ENCODE results near the gene TALDO1. TPM values are rescaled to one million over a fixed set of nuclear protein-coding genes. Genes with fewer than 3 reads are reported as not detected.

TALDO1 gene
- polyA plus RNA-seq, 1 donor from 2014 or later = 156 TPM

GRCh38 chr11:708511-708910 lies 38.8 kb upstream of the TALDO1 start:
- no peaks in the 10 kb centered on the region for H3K9me3 ChIP-seq (ENCODE audit: low read length)

More at GRCh38 chr11:708511-708910, 38.8 kb upstream of the TALDO1 start:
- no peaks in the 10 kb centered on the region for H3K36me3 ChIP-seq (ENCODE audit: insufficient read depth, low read length)
- no peak overlapping the region for H3K4me3 ChIP-seq (ENCODE audit: low read length)
- TF ChIP-seq CTCF (IDR thresholded peaks at IDR 0.05; ENCODE audit: poor library complexity, severe bottlenecking) (no peak), EP300 (conservative IDR thresholded peaks at IDR 0.05; ENCODE audit: poor library complexity, severe bottlenecking) (no peak), POLR2AphosphoS5 (IDR thresholded peaks at IDR 0.05) (no peak), TAF1 (IDR thresholded peaks at IDR 0.05; ENCODE audit: low read depth) (no peak), REST (IDR thresholded peaks at IDR 0.05; ENCODE audit: borderline replicate concordance) (no peak), EZH2 (IDR thresholded peaks at IDR 0.05; ENCODE audit: borderline replicate concordance, insufficient read depth, low read length, poor library complexity, severe bottlenecking) (no peak), MXI1 (conservative IDR thresholded peaks at IDR 0.05; ENCODE audit: poor library complexity, severe bottlenecking) (no peak), RAD21 (conservative IDR thresholded peaks at IDR 0.05) (no peak), SMC3 (conservative IDR thresholded peaks at IDR 0.05; ENCODE audit: poor library complexity) (no peak)
- H3F3A ChIP-seq (ENCODE audit: insufficient read depth, low read length, poor library complexity, severe bottlenecking) = no peaks in the 10 kb centered on the region
- H3K9me2 ChIP-seq (ENCODE audit: insufficient read depth, low read length) = no peaks in the 10 kb centered on the region
- H3K27me3 ChIP-seq (ENCODE audit: insufficient read depth, low read depth, low read length) = peaks cover 13% of the 10 kb centered on the region
- H4K20me1 ChIP-seq (ENCODE audit: insufficient read depth) = no peaks in the 10 kb centered on the region
- no peak overlapping the region for H2AFZ ChIP-seq (ENCODE audit: low read depth, low read length)
- H3K4me2 ChIP-seq (ENCODE audit: low read length) = no peak overlapping the region
- H3K79me2 ChIP-seq (replicated peaks; ENCODE audit: insufficient read depth, low read length) = no peaks in the 10 kb centered on the region
- H3K27ac ChIP-seq (ENCODE audit: low read length) = no peak overlapping the region
- H3K9ac ChIP-seq (ENCODE audit: low read length) = no peak overlapping the region

All from neural cell (in vitro differentiated cells).